Heart right ventricle (tissue), 16 donors: ENCODE data around the gene MYOF. TPM values are rescaled to one million over a fixed set of nuclear protein-coding genes. Genes with fewer than 3 reads are reported as not detected.
A peak's percentile ranks its signal among the peaks of the same experiment; 100 is the strongest.

Experiments
- ATAC-seq, 8 donors: fragments of 200-7000 bp; cut with Tn5 transposase; one replicate each; pipeline ENCODE4 v1.9.1; 2020; ENCODE audit warnings: mild to moderate bottlenecking in 8 of 8, moderate library complexity in 8 of 8, moderate number of reproducible peaks in 1 of 8
- DNase-seq, 2 donors: peaks; one replicate each; pipeline ENCODE4 v3.0.0-alpha.2; 2020
- H3K27ac ChIP-seq, 10 donors: fragments of 200-600 bp; sonication (generic) in 2 of 10; one replicate each; pipeline versions ENCODE4 v1.5.0 to v1.8.0; 2020 to 2022; ENCODE audit warnings: mild to moderate bottlenecking in 3 of 10
- H3K27me3 ChIP-seq, 7 donors: fragments of 200-600 bp; one replicate each; pipeline ENCODE4 v1.8.0; 2021 to 2022; ENCODE audit warnings: mild to moderate bottlenecking in 2 of 7
- H3K36me3 ChIP-seq, 9 donors: fragments of 200-600 bp; sonication (generic) in 1 of 9; one replicate each; pipeline versions ENCODE4 v1.5.0 to v1.8.0; 2020 to 2022; ENCODE audit warnings: mild to moderate bottlenecking in 2 of 9
- H3K4me1 ChIP-seq, 9 donors: fragments of 200-600 bp; sonication (generic) in 1 of 9; one replicate each; pipeline versions ENCODE4 v1.5.0 to v1.8.0; 2020 to 2022; ENCODE audit warnings: mild to moderate bottlenecking in 4 of 9
- H3K4me3 ChIP-seq, 10 donors: fragments of 200-600 bp; sonication (generic) in 2 of 10; one replicate each; pipeline versions ENCODE4 v1.5.0 to v1.8.0; 2020 to 2022; ENCODE audit warnings: mild to moderate bottlenecking in 7 of 10, moderate library complexity in 2 of 10
- H3K9me3 ChIP-seq, 11 donors: fragments of 200-600 bp in 10 of 11; sonication (generic) in 2 of 11; one replicate each; pipeline versions ENCODE4 v1.5.0 to v1.8.0; 2013 to 2022; ENCODE audit warnings: mild to moderate bottlenecking in 2 of 11, control low read depth in 1 of 11, moderate library complexity in 1 of 11
- CTCF ChIP-seq, 9 donors: fragments of 200-600 bp; sonication (generic) in 2 of 9; IDR thresholded peaks; one replicate each; pipeline versions ENCODE4 v1.5.0 to v1.8.0; 2021 to 2022; ENCODE audit warnings: antibody characterized with exemption in 9 of 9, mild to moderate bottlenecking in 5 of 9, moderate library complexity in 1 of 9
- WGBS, 2 donors: extraction: QIAGEN DNeasy Blood & Tissue Kit; methylation state at CpG; one replicate each; pipeline ENCODE4 v1.1.7; 2013; ENCODE audit warnings: inconsistent platforms in 1 of 2; 5-methylcytosine and 5-hydroxymethylcytosine counted together
- intact Hi-C, 10 donors: fragments of 100-400 bp; cut with DNase I; formaldehyde crosslinking; loops; one replicate each; pipeline versions ENCODE4 v1.11.1 to v1.14.2; 2022
- polyA plus RNA-seq, 2 donors: library from polyadenylated mRNA; stranded (reverse); fragments of 200-250 nt; gene quantifications; one replicate each; pipeline ENCODE4 v1.2.3, GENCODE V29; 2013
- total RNA-seq, 10 donors: library from RNA; stranded (reverse); fragmentation: NEBNext Ultra II Directional in 3 of 10; extraction: Animal tissue kit (Norgen Biotek cat#: 25700) in 3 of 10; gene quantifications; one replicate each; pipeline versions ENCODE4 v1.2.1 to v1.2.4, GENCODE V29; 2021 to 2023
- donor health status: Arrhythmogenic right ventricular cardiomyopathy.
- donor health status: ischemic (EF 13 %, LVEDD 7.1; RV severe dilation, severe dysfunction).
- donor health status: healthy with polysubstance abuse.
- donor health status: DM: no; HTN: yes; CAD: no.
- donor health status: DM: no; HTN: no; CAD: no.
- donor health status: ischemic (EF 25% LVEDD 6.9; RV normal size, moderate dysfunction).
- donor health status: ischemic (EF 25% LVEDD 5.7; RV mildly dilated, moderate dysfunction).
- donor health status: healthy.
- donor health status: DM: yes; HTN: yes; CAD: no.
- donor health status: Ischemic cardiomyopathy.
- donor health status: ischemic (EF 35%, LVEDD 5.7; RV mildly dilated, moderate dysfunction).
- donor health status: nonischemic (EF 11% LVEDD 7.7; RV severe dilation, severe dysfunction).
- donor health status: DM: yes; HTN: yes; CAD: no.
- donor health status: PGD.
- donor health status: ischemic (EF 29% LVEDD 5.4; RV normal size, mild dysfunction).
- donor health status: nonischemic (EF 23%, LVEDD 6.1; RV moderate dilation, normal function).

Gene MYOF
- total and polyA plus RNA-seq, 12 donors = 14.5 to 54.6 (median 36.3) TPM

- ATAC-seq (no peak), DNase-seq (no peak)
- Histone ChIP-seq H3K4me1 (peaks cover 0 to 39% (median 11%) of the 10 kb centered on the region in 9 donors), H3K9me3 (no peaks in the 10 kb centered on the region), H3K27ac (peak overlapping the region in 4 of 10 donors; percentile 17 to 38 (median 32)), H3K4me3 (no peak overlapping the region), H3K27me3 (no peaks in the 10 kb centered on the region), H3K36me3 (peaks cover 0 to 82% (median 5%) of the 10 kb centered on the region in 9 donors)
- intact Hi-C loops = no loop called here
- TF ChIP-seq CTCF (IDR thresholded peaks at IDR 0.05) = no peak
- 62 to 74% methylated on average over 3 of the region's 3 CpGs for WGBS, 2 donors
These were observed 78.1 kb downstream of the MYOF start for GRCh38 chr10:93404048-93404354.

- ATAC-seq (no peak), DNase-seq (no peak)
- Histone ChIP-seq H3K9me3 (no peaks in the 10 kb centered on the region), H3K4me1 (peaks cover 0 to 43% (median 11%) of the 10 kb centered on the region in 9 donors), H3K36me3 (peaks cover 0 to 82% (median 5%) of the 10 kb centered on the region in 9 donors), H3K27ac (peak overlapping the region in 3 of 10 donors; percentile 45 to 64 (median 53)), H3K4me3 (no peak overlapping the region), H3K27me3 (no peaks in the 10 kb centered on the region)
- 83 to 96% methylated on average over 1 of the region's 1 CpG for WGBS, 2 donors
- no peak for TF ChIP-seq CTCF (IDR thresholded peaks at IDR 0.05)
- intact Hi-C loops = no loop called here
These were observed 78.7 kb downstream of the MYOF start for GRCh38 chr10:93403152-93404047.

- Histone ChIP-seq H3K4me1 (peaks cover 0 to 43% (median 11%) of the 10 kb centered on the region in 9 donors), H3K9me3 (no peaks in the 10 kb centered on the region), H3K36me3 (peaks cover 0 to 84% (median 5%) of the 10 kb centered on the region in 9 donors), H3K27me3 (no peaks in the 10 kb centered on the region), H3K27ac (peak overlapping the region in 5 of 10 donors; percentile 3 to 64 (median 40)), H3K4me3 (no peak overlapping the region)
- ATAC-seq = peak in 1 of 8 donors; percentile 32
- no peak for TF ChIP-seq CTCF (IDR thresholded peaks at IDR 0.05)
- intact Hi-C loops = no loop called here
- 37 to 43% methylated on average over 6 of the region's 6 CpGs for WGBS, 2 donors
- DNase-seq = no peak
These were observed 79.9 kb downstream of the MYOF start for GRCh38 chr10:93402192-93402591.

- WGBS, 2 donors = 68 to 74% methylated on average over 3 of the region's 3 CpGs
- peaks cover 0 to 87% (median 5%) of the 10 kb centered on the region in 9 donors for H3K36me3 ChIP-seq
- TF ChIP-seq CTCF (IDR thresholded peaks at IDR 0.05) = no peak
- intact Hi-C loops = no loop called here
- H3K4me3 ChIP-seq = no peak overlapping the region
- no peaks in the 10 kb centered on the region for H3K9me3 ChIP-seq
- H3K27me3 ChIP-seq = no peaks in the 10 kb centered on the region
- peaks cover 0 to 38% (median 17%) of the 10 kb centered on the region in 9 donors for H3K4me1 ChIP-seq
- ATAC-seq = no peak
- no peak for DNase-seq
- peak overlapping the region in 4 of 10 donors; percentile 6 to 50 (median 26) for H3K27ac ChIP-seq
These were observed 83.6 kb downstream of the MYOF start for GRCh38 chr10:93398528-93398927.
